OCI-LY1 (cell line): ENCODE data around the gene GHRH.

Source experiments
- EZH2 ChIP-seq: fragments of 200-600 bp; sonication (generic), shearing (Covaris generic); IDR thresholded peaks from 2 replicates; pipeline ENCODE4 v1.8.0; 2017; ENCODE audit warnings: borderline replicate concordance, mixed run types, mild to moderate bottlenecking, antibody characterized with exemption, low read length, moderate library complexity, mixed read lengths
- TF ChIP-seq, protein P1 (sequence below): fragments of 200-600 bp; sonication (generic), shearing (Covaris generic); IDR thresholded peaks from 2 replicates; pipeline ENCODE4 v1.5.1; 2017; ENCODE audit warnings: mild to moderate bottlenecking, antibody characterized with exemption, low read length, moderate library complexity, mixed read lengths

DNA sequence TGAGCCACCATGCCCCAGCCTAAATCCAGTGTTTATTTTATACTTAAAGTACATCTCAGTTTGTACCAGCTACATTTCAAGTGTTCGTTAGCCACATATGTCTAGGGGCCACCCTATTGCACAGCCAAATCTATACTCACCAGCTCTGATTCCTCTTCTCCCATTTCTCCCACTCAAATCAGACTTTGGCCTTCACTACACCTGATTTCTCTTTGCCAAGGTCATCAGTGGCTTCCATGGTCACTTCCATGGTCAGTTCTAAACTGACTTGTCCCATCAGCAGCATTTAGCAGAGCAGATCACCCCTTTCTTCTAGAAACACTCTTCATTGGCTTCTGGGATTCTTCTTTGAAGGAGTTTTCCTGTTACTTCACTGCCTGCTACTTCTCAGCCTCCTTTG is 14.1 kb downstream of the GHRH start:
- no peak for TF ChIP-seq EZH2
- TF ChIP-seq, protein P1, sequence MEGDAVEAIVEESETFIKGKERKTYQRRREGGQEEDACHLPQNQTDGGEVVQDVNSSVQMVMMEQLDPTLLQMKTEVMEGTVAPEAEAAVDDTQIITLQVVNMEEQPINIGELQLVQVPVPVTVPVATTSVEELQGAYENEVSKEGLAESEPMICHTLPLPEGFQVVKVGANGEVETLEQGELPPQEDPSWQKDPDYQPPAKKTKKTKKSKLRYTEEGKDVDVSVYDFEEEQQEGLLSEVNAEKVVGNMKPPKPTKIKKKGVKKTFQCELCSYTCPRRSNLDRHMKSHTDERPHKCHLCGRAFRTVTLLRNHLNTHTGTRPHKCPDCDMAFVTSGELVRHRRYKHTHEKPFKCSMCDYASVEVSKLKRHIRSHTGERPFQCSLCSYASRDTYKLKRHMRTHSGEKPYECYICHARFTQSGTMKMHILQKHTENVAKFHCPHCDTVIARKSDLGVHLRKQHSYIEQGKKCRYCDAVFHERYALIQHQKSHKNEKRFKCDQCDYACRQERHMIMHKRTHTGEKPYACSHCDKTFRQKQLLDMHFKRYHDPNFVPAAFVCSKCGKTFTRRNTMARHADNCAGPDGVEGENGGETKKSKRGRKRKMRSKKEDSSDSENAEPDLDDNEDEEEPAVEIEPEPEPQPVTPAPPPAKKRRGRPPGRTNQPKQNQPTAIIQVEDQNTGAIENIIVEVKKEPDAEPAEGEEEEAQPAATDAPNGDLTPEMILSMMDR, result no peak
